PC-3 (cell line): ENCODE data around the gene ZBTB43. TPM values are rescaled to one million over a fixed set of nuclear protein-coding genes. Genes with fewer than 3 reads are reported as not detected.

ENCODE experiments used
- ATAC-seq: fragments of 200-7000 bp; cut with Tn5 transposase; 2 replicates; pipeline ENCODE4 v1.9.1; 2020; ENCODE audit warnings: mild to moderate bottlenecking, moderate library complexity
- BruUV-seq: library from RNA; stranded (reverse); fragments of 400-500 nt; replicated peaks from 2 replicates; lab custom pipeline; 2021; lab: Mats Ljungman, UMichigan
- CTCF ChIA-PET: fragments of 300-600 bp; sonication (Branson Sonifier 250); formaldehyde crosslinking; loops from one replicate; lab custom pipeline; 2022; ENCODE audit warnings: antibody characterized with exemption; lab: Charles Lee
- POLR2A ChIA-PET: fragments of 300-600 bp; sonication (Branson Sonifier 250); formaldehyde crosslinking; loops from one replicate; lab custom pipeline; 2022; ENCODE audit warnings: antibody characterized with exemption; ENCODE audit not compliant: unreplicated experiment; lab: Charles Lee
- DNase-seq: peaks from one replicate; pipeline ENCODE4 v3.0.0-alpha.2; 2015
- H2AFZ ChIP-seq: fragments of 300-600 bp; sonication (generic); 2 replicates; pipeline ENCODE4 v1.6.0; 2016; ENCODE audit warnings: antibody characterized with exemption, low read length
- H3F3A ChIP-seq: fragments of 300-600 bp; sonication (generic); one replicate; pipeline ENCODE4 v1.6.0; 2017; ENCODE audit warnings: antibody characterized with exemption, low read length, control low read depth, mild to moderate bottlenecking; ENCODE audit not compliant: unreplicated experiment
- H3K27ac ChIP-seq: fragments of 300-600 bp; sonication (generic); 2 replicates; pipeline ENCODE4 v1.5.1; 2016; ENCODE audit warnings: mild to moderate bottlenecking, low read length
- H3K27me3 ChIP-seq: fragments of 300-600 bp; sonication (generic); 2 replicates; pipeline ENCODE4 v1.6.1; 2016; ENCODE audit warnings: low read length, mixed read lengths
- H3K36me3 ChIP-seq: fragments of 300-600 bp; sonication (generic); 2 replicates; pipeline ENCODE4 v1.6.1; 2016; ENCODE audit warnings: low read depth, mixed run types, low read length, mixed read lengths
- H3K4me1 ChIP-seq: fragments of 300-600 bp; sonication (generic); 2 replicates; pipeline ENCODE4 v1.5.1; 2016; ENCODE audit warnings: low read length; ENCODE audit not compliant: insufficient read depth
- H3K4me2 ChIP-seq: fragments of 300-600 bp; sonication (generic); 2 replicates; pipeline ENCODE4 v1.6.0; 2016; ENCODE audit warnings: low read length
- H3K4me3 ChIP-seq: fragments of 300-600 bp; sonication (generic); 2 replicates; pipeline ENCODE4 v1.5.1; 2016; ENCODE audit warnings: mild to moderate bottlenecking, low read length, mixed read lengths
- H3K79me2 ChIP-seq: fragments of 300-600 bp; sonication (generic); 2 replicates; pipeline ENCODE4 v1.6.1; 2017; ENCODE audit warnings: low read length, mixed read lengths
- H3K9ac ChIP-seq: fragments of 300-600 bp; sonication (generic); 2 replicates; pipeline ENCODE4 v1.6.0; 2016; ENCODE audit warnings: mild to moderate bottlenecking, low read length
- H3K9me2 ChIP-seq: fragments of 300-600 bp; sonication (generic); replicated peaks from 2 replicates; pipeline ENCODE4 v1.6.1; 2016; ENCODE audit warnings: mixed run types, low read length, mixed read lengths
- H3K9me3 ChIP-seq: fragments of 300-600 bp; sonication (generic); 2 replicates; pipeline ENCODE4 v1.6.1; 2016; ENCODE audit warnings: low read length, mixed read lengths
- H4K20me1 ChIP-seq: fragments of 300-600 bp; sonication (generic); 2 replicates; pipeline ENCODE4 v1.6.1; 2016; ENCODE audit warnings: low read length, mixed read lengths
- EZH2 ChIP-seq: fragments of 300-600 bp; sonication (generic); IDR thresholded peaks from one replicate; pipeline ENCODE4 v1.6.1; 2017; ENCODE audit warnings: antibody characterized with exemption, mild to moderate bottlenecking, low read length; ENCODE audit not compliant: unreplicated experiment
- EZH2phosphoT487 ChIP-seq: fragments of 300-600 bp; sonication (generic); IDR thresholded peaks from 2 replicates; pipeline ENCODE4 v1.6.1; 2018; ENCODE audit warnings: mild to moderate bottlenecking, antibody characterized with exemption, low read length, borderline replicate concordance
- intact Hi-C: fragments of 100-400 bp; cut with micrococcal nuclease; formaldehyde crosslinking; loops from 2 replicates; pipeline ENCODE4 v1.9.0; 2023
- total RNA-seq: library from RNA; depleted of rRNA; stranded (reverse); fragments of >200 nt; gene quantifications from 2 replicates; pipeline ENCODE4 v1.2.3, GENCODE V29; 2014
- TF ChIP-seq, protein P1 (sequence below): fragments of 300-600 bp; sonication (generic); conservative IDR thresholded peaks from 2 replicates; pipeline ENCODE4 v1.5.1; 2017; ENCODE audit warnings: antibody characterized with exemption, low read depth, mild to moderate bottlenecking, low read length

ZBTB43 gene
- total RNA-seq, 1 experiment from 2014 or later = 5.9 TPM

GRCh38 chr9:126756238-126756637 lies 48.6 kb upstream of the ZBTB43 start:
- Histone ChIP-seq H3K27me3 (peaks cover 28% of the 10 kb centered on the region), H2AFZ (no peak overlapping the region), H3K4me3 (no peak overlapping the region), H3K27ac (no peak overlapping the region), H3F3A (no peaks in the 10 kb centered on the region), H3K9ac (no peak overlapping the region), H3K9me2 (no peaks in the 10 kb centered on the region), H4K20me1 (no peaks in the 10 kb centered on the region), H3K9me3 (no peaks in the 10 kb centered on the region), H3K4me2 (no peak overlapping the region), H3K79me2 (no peaks in the 10 kb centered on the region), H3K36me3 (no peaks in the 10 kb centered on the region), H3K4me1 (no peaks in the 10 kb centered on the region)
- POLR2A ChIA-PET = no interaction called here
- no peak for DNase-seq
- no peak for ATAC-seq
- no TSS peak for BruUV-seq
- CTCF ChIA-PET = no interaction called here
- TF ChIP-seq EZH2phosphoT487 = no peak
- TF ChIP-seq EZH2 = no peak
- intact Hi-C loops = no loop called here

DNA sequence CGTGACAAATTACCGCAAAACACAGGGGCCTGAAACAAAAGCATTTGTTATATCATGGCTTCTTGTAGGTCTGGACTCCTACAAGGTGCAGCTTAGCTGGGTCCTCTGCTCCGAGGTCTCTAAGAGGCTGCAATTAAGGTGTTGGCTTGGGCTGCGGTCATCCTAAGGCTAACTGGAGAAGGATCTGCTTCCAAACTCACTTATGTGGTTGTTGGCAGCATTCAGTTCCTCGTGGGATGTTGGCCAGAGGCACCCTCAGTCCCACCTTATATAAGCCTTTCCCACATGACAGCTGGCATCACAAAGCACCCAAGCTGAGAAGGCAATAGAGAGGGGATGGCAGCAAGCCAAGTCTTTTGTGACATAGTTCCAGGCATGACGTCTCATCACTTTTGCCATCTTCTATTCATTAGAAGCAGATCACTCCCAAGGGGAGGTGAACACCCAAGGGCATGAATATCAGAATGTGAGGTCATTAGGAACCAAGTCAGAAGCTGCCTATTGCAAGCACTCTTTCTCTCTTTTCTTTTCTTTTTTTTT lies 47.9 kb upstream of the ZBTB43 start:
- no peak for TF ChIP-seq EZH2
- TF ChIP-seq, protein P1, sequence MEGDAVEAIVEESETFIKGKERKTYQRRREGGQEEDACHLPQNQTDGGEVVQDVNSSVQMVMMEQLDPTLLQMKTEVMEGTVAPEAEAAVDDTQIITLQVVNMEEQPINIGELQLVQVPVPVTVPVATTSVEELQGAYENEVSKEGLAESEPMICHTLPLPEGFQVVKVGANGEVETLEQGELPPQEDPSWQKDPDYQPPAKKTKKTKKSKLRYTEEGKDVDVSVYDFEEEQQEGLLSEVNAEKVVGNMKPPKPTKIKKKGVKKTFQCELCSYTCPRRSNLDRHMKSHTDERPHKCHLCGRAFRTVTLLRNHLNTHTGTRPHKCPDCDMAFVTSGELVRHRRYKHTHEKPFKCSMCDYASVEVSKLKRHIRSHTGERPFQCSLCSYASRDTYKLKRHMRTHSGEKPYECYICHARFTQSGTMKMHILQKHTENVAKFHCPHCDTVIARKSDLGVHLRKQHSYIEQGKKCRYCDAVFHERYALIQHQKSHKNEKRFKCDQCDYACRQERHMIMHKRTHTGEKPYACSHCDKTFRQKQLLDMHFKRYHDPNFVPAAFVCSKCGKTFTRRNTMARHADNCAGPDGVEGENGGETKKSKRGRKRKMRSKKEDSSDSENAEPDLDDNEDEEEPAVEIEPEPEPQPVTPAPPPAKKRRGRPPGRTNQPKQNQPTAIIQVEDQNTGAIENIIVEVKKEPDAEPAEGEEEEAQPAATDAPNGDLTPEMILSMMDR = no peak
- no peak for TF ChIP-seq EZH2phosphoT487
- Histone ChIP-seq H3K4me1 (no peaks in the 10 kb centered on the region), H3K27ac (no peak overlapping the region), H3K9me2 (no peaks in the 10 kb centered on the region), H3K27me3 (peaks cover 28% of the 10 kb centered on the region), H3K79me2 (no peaks in the 10 kb centered on the region), H3K4me2 (no peak overlapping the region), H3K36me3 (no peaks in the 10 kb centered on the region), H3K9ac (no peak overlapping the region), H3F3A (no peaks in the 10 kb centered on the region), H3K4me3 (no peak overlapping the region), H2AFZ (no peak overlapping the region), H3K9me3 (no peaks in the 10 kb centered on the region), H4K20me1 (no peaks in the 10 kb centered on the region)
- no peak for ATAC-seq
- intact Hi-C loops = no loop called here
- no peak for DNase-seq
- POLR2A ChIA-PET = no interaction called here
- BruUV-seq = no TSS peak
- CTCF ChIA-PET = no interaction called here

GRCh38 chr9:126758916-126759585 lies 45.8 kb upstream of the ZBTB43 start:
- intact Hi-C loops = no loop called here
- no peak for ATAC-seq
- BruUV-seq = no TSS peak

More at GRCh38 chr9:126758916-126759585, 45.8 kb upstream of the ZBTB43 start:
- Histone ChIP-seq H3K9ac (no peak overlapping the region), H4K20me1 (no peaks in the 10 kb centered on the region), H3K4me3 (no peak overlapping the region), H3F3A (no peaks in the 10 kb centered on the region), H3K4me1 (no peaks in the 10 kb centered on the region), H3K27me3 (peaks cover 28% of the 10 kb centered on the region), H3K9me3 (no peaks in the 10 kb centered on the region), H3K9me2 (no peaks in the 10 kb centered on the region), H3K79me2 (no peaks in the 10 kb centered on the region), H3K4me2 (no peak overlapping the region), H2AFZ (no peak overlapping the region), H3K27ac (no peak overlapping the region), H3K36me3 (no peaks in the 10 kb centered on the region)
- CTCF ChIA-PET = interaction anchor here (0.6 kb wide), 1 partner anchor 85 kb away, joined by 4 read pairs; no protein-coding TSS in a partner anchor
- TF ChIP-seq, protein P1 = no peak
- no peak for TF ChIP-seq EZH2
- TF ChIP-seq EZH2phosphoT487 = no peak
- DNase-seq = no peak
- POLR2A ChIA-PET = interaction anchor here (0.6 kb wide), 1 partner anchor 601 kb away, joined by 3 read pairs; no protein-coding TSS in a partner anchor
